ENCODE results near the gene GNE. TPM values are rescaled to one million over a fixed set of nuclear protein-coding genes. Genes with fewer than 3 reads are reported as not detected.

GNE gene
- total and polyA plus RNA-seq, 2 of the 13 experiments (the other 11 are each of a cell fraction or from before 2014, with no cell fraction given): 16.1 to 24.1 TPM

DNA sequence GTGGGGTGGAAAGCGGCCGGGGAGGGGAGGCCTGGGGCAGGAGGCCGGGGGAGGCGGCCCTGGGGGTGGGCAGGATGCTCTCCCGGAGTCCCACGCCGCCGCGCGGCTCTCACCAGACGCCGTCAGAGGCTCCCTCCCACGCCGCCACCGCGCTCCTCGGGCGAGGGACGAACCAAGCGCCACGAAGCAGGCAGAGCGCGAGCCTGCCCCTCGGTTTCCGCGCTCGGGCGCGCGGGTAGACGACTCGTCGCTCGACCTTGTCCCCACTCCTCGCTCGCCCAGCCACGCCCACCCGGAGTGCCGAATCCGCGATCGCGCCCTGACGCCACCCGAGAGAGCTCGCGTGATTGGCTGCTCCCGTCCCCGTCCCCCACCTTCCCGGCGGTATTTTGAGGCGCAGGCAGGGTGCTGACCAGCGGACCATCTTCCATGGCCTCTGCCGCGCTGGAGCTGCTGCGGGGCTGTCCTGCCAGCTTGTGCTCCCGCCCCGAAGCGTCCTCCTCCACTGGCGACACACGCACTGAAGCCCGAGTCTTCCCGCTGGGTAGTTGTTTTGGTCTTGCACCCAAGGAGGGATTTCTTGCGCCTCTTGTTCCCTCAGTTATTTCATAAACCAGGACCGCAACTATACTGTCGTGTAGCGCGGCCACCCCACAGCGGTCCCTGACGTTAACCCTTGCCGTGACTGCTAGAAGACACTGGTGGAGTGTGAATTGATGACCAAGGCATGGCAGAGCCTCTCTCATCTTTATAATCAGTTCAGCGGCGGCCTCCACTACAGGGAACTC is at the start of gene GNE (continued):
- TF ChIP-seq AGO1 (IDR thresholded peaks at IDR 0.05; ENCODE audit: low read depth, low read length, poor library complexity, severe bottlenecking): peak; percentile 53
- no peak; the same call in 1 of the 2 replicates for TF ChIP-seq DNMT1 (CRISPR knock-in tag; IDR thresholded peaks at IDR 0.05)
- peak; percentile 84; the same call in 1 of the 2 replicates for TF ChIP-seq GZF1 (CRISPR knock-in tag; IDR thresholded peaks at IDR 0.05)
- TF ChIP-seq EHMT2 (IDR thresholded peaks at IDR 0.05; ENCODE audit: borderline replicate concordance, low read depth, low read length): no peak
- TF ChIP-seq ZNF343 (CRISPR knock-in tag; IDR thresholded peaks at IDR 0.05): no peak
- 0 out of 2 replicates have a peak, but pooled peaks have one; percentile 82 for TF ChIP-seq ZNF605 (CRISPR knock-in tag; IDR thresholded peaks at IDR 0.05)
- TF ChIP-seq, protein P1, sequence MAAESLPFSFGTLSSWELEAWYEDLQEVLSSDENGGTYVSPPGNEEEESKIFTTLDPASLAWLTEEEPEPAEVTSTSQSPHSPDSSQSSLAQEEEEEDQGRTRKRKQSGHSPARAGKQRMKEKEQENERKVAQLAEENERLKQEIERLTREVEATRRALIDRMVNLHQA (CRISPR knock-in tag; IDR thresholded peaks at IDR 0.05): no peak
- TF ChIP-seq, protein P2, sequence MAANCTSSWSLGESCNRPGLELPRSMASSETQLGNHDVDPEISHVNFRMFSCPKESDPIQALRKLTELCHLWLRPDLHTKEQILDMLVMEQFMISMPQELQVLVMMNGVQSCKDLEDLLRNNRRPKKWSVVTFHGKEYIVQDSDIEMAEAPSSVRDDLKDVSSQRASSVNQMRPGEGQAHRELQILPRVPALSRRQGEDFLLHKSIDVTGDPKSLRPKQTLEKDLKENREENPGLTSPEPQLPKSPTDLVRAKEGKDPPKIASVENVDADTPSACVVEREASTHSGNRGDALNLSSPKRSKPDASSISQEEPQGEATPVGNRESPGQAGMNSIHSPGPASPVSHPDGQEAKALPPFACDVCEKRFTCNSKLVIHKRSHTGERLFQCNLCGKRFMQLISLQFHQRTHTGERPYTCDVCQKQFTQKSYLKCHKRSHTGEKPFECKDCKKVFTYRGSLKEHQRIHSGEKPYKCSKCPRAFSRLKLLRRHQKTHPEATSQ (CRISPR knock-in tag; IDR thresholded peaks at IDR 0.05; ENCODE audit: borderline replicate concordance): no peak; the same call in 1 of the 2 replicates
- TF ChIP-seq ARNT2 (CRISPR knock-in tag; IDR thresholded peaks at IDR 0.05; ENCODE audit: low read depth): peak; percentile 45; the same call in 1 of the 2 replicates
- TF ChIP-seq, protein P3, sequence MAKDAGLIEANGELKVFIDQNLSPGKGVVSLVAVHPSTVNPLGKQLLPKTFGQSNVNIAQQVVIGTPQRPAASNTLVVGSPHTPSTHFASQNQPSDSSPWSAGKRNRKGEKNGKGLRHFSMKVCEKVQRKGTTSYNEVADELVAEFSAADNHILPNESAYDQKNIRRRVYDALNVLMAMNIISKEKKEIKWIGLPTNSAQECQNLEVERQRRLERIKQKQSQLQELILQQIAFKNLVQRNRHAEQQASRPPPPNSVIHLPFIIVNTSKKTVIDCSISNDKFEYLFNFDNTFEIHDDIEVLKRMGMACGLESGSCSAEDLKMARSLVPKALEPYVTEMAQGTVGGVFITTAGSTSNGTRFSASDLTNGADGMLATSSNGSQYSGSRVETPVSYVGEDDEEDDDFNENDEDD (CRISPR knock-in tag; IDR thresholded peaks at IDR 0.05; ENCODE audit: borderline replicate concordance): peak; percentile 83; the same call in 1 of the 2 replicates
- TF ChIP-seq GABPB1 (CRISPR knock-in tag; IDR thresholded peaks at IDR 0.05): peak; percentile 87
- peak; percentile 68 for TF ChIP-seq ARHGAP35 (CRISPR knock-in tag; IDR thresholded peaks at IDR 0.05; ENCODE audit: borderline replicate concordance)
- peak; percentile 88 for TF ChIP-seq ZNF563 (CRISPR knock-in tag; IDR thresholded peaks at IDR 0.05)
- TF ChIP-seq, protein P4, sequence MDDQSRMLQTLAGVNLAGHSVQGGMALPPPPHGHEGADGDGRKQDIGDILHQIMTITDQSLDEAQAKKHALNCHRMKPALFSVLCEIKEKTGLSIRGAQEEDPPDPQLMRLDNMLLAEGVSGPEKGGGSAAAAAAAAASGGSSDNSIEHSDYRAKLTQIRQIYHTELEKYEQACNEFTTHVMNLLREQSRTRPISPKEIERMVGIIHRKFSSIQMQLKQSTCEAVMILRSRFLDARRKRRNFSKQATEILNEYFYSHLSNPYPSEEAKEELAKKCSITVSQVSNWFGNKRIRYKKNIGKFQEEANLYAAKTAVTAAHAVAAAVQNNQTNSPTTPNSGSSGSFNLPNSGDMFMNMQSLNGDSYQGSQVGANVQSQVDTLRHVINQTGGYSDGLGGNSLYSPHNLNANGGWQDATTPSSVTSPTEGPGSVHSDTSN (CRISPR knock-in tag; IDR thresholded peaks at IDR 0.05; ENCODE audit: borderline replicate concordance): no peak
- no peak for TF ChIP-seq ZNF296 (CRISPR knock-in tag; conservative IDR thresholded peaks at IDR 0.05)
- TF ChIP-seq, protein P5, sequence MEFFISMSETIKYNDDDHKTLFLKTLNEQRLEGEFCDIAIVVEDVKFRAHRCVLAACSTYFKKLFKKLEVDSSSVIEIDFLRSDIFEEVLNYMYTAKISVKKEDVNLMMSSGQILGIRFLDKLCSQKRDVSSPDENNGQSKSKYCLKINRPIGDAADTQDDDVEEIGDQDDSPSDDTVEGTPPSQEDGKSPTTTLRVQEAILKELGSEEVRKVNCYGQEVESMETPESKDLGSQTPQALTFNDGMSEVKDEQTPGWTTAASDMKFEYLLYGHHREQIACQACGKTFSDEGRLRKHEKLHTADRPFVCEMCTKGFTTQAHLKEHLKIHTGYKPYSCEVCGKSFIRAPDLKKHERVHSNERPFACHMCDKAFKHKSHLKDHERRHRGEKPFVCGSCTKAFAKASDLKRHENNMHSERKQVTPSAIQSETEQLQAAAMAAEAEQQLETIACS (CRISPR knock-in tag; IDR thresholded peaks at IDR 0.05): peak; percentile 89
- no peak for TF ChIP-seq KAT2B (IDR thresholded peaks at IDR 0.05; ENCODE audit: borderline replicate concordance, low read depth, low read length)
- TF ChIP-seq CCAR2 (optimal IDR thresholded peaks at IDR 0.05; ENCODE audit: low read depth, low read length): no peak
- no peak; the same call in 1 of the 2 replicates for TF ChIP-seq NR2F6 (IDR thresholded peaks at IDR 0.05)
- TF ChIP-seq NR2F6 (CRISPR knock-in tag; IDR thresholded peaks at IDR 0.05): peak; percentile 42; the same call in 1 of the 2 replicates
- TF ChIP-seq DR1 (CRISPR knock-in tag; IDR thresholded peaks at IDR 0.05): peak; percentile 97
- TF ChIP-seq RELA (CRISPR knock-in tag; IDR thresholded peaks at IDR 0.05): no peak; the same call in 1 of the 2 replicates
- TF ChIP-seq, protein P6, sequence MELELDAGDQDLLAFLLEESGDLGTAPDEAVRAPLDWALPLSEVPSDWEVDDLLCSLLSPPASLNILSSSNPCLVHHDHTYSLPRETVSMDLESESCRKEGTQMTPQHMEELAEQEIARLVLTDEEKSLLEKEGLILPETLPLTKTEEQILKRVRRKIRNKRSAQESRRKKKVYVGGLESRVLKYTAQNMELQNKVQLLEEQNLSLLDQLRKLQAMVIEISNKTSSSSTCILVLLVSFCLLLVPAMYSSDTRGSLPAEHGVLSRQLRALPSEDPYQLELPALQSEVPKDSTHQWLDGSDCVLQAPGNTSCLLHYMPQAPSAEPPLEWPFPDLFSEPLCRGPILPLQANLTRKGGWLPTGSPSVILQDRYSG (CRISPR knock-in tag; IDR thresholded peaks at IDR 0.05): no peak
